NCI-H1105 treated with DMSO at 0.1 percent for 48 hours (cell line): ENCODE data around the gene HSF2BP.
A peak's percentile ranks its signal among the peaks of the same experiment; 100 is the strongest.
"Not testable (repeated sequence)": the region's sequence is repeated elsewhere in the genome, so short reads cannot be mapped to it uniquely, and the experiment has no call there.

Experiments used
- DNase-seq: peaks from one replicate; lab custom pipeline; 2025; lab: John Stamatoyannopoulos, UW

HSF2BP gene

GRCh38 chr21:43651926-43652325 lies 7.4 kb downstream of the HSF2BP start:
- DNase-seq = not testable (repeated sequence)

GRCh38 chr21:43648171-43648570 lies 11.1 kb downstream of the HSF2BP start:
- DNase-seq = no peak

GRCh38 chr21:43646550-43647260 lies 12.6 kb downstream of the HSF2BP start:
- peak; percentile 89 for DNase-seq

- no peak for DNase-seq
Observed at GRCh38 chr21:43645976-43646375, 13.3 kb downstream of the HSF2BP start.

- DNase-seq = no peak
Observed at GRCh38 chr21:43645136-43645891, 14.0 kb downstream of the HSF2BP start.

GRCh38 chr21:43644609-43645008 lies 14.7 kb downstream of the HSF2BP start:
- no peak for DNase-seq

- DNase-seq = no peak
Observed at GRCh38 chr21:43644071-43644470, 15.2 kb downstream of the HSF2BP start.

- DNase-seq = no peak
Observed at GRCh38 chr21:43643193-43643592, 16.1 kb downstream of the HSF2BP start.

- no peak for DNase-seq
Observed at GRCh38 chr21:43640400-43640799, 18.9 kb downstream of the HSF2BP start.

GRCh38 chr21:43639470-43640353 lies 19.6 kb downstream of the HSF2BP start:
- DNase-seq = no peak

- no peak for DNase-seq
Observed at GRCh38 chr21:43637530-43638158, 21.6 kb downstream of the HSF2BP start.

GRCh38 chr21:43635436-43635835 lies 23.9 kb downstream of the HSF2BP start:
- no peak for DNase-seq

GRCh38 chr21:43634618-43635017 lies 24.7 kb downstream of the HSF2BP start:
- no peak for DNase-seq

GRCh38 chr21:43632373-43632905 lies 26.8 kb downstream of the HSF2BP start:
- no peak for DNase-seq

- DNase-seq = no peak
Observed at GRCh38 chr21:43631411-43632107, 27.7 kb downstream of the HSF2BP start.

- DNase-seq = no peak
Observed at GRCh38 chr21:43627527-43627926, 31.8 kb downstream of the HSF2BP start.

- no peak for DNase-seq
Observed at GRCh38 chr21:43626390-43626789, 32.9 kb downstream of the HSF2BP start.

- DNase-seq = no peak
Observed at GRCh38 chr21:43624339-43624738, 34.9 kb downstream of the HSF2BP start.

GRCh38 chr21:43623588-43623987 lies 35.7 kb downstream of the HSF2BP start:
- no peak for DNase-seq

- DNase-seq = no peak
Observed at GRCh38 chr21:43622796-43623195, 36.5 kb downstream of the HSF2BP start.

- DNase-seq = peak; percentile 5
Observed at GRCh38 chr21:43619856-43620255, 39.4 kb downstream of the HSF2BP start.
